ENCODE data around the gene PDXP.

The PDXP gene

DNA sequence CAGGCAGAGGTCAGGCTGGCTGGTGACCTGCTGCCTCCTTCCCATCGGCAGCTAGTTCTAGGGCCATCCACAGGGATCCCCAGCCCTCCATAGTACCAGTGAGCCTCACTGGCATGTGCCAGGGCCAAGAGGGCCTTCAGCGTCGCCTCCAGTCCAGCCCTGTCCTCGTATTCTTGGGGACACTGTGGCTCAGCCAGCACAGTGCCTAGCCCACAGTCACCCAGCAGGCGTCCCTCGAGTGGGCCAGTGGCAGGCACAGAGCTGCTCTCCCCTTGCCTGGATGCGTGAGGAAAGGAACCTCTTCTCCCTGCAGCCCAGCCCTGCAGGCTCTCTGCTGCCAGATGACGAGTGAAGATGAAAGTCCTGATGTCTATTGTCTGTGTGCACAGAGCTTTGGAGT lies 29.7 kb upstream of the PDXP start:
- FAIRE-seq: no peak
- no peak for DNase-seq (ENCODE audit: insufficient read length, low spot score)

DNA sequence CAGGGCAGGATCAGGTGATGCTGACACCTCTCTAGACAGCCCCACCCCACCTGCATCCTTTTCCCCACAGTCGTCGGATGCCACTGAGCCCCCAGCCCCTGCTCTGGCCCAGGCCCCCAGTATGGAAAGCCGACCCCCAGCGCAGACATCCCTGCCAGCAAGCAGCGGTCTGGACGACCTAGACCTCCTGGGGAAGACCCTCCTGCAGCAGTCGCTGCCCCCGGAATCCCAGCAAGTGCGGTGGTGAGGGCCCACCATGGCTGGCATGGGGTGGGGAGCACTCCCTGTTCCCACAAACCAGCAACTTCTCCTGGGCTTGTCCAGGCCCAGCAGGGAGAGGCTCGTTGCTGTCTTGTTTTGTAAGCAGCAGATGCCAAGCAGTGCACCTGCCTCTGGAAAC lies 28.6 kb upstream of the PDXP start:
- FAIRE-seq: no peak
- TF ChIP-seq, protein P1, sequence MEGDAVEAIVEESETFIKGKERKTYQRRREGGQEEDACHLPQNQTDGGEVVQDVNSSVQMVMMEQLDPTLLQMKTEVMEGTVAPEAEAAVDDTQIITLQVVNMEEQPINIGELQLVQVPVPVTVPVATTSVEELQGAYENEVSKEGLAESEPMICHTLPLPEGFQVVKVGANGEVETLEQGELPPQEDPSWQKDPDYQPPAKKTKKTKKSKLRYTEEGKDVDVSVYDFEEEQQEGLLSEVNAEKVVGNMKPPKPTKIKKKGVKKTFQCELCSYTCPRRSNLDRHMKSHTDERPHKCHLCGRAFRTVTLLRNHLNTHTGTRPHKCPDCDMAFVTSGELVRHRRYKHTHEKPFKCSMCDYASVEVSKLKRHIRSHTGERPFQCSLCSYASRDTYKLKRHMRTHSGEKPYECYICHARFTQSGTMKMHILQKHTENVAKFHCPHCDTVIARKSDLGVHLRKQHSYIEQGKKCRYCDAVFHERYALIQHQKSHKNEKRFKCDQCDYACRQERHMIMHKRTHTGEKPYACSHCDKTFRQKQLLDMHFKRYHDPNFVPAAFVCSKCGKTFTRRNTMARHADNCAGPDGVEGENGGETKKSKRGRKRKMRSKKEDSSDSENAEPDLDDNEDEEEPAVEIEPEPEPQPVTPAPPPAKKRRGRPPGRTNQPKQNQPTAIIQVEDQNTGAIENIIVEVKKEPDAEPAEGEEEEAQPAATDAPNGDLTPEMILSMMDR (IDR thresholded peaks at IDR 0.05; ENCODE audit: insufficient read depth, missing control alignments): no peak
- no peak for DNase-seq (ENCODE audit: insufficient read length, low spot score)

More for the DNA sequence above, 29.7 kb upstream of the PDXP start:
- TF ChIP-seq, protein P1 (IDR thresholded peaks at IDR 0.05; ENCODE audit: insufficient read depth, missing control alignments): no peak

DNA sequence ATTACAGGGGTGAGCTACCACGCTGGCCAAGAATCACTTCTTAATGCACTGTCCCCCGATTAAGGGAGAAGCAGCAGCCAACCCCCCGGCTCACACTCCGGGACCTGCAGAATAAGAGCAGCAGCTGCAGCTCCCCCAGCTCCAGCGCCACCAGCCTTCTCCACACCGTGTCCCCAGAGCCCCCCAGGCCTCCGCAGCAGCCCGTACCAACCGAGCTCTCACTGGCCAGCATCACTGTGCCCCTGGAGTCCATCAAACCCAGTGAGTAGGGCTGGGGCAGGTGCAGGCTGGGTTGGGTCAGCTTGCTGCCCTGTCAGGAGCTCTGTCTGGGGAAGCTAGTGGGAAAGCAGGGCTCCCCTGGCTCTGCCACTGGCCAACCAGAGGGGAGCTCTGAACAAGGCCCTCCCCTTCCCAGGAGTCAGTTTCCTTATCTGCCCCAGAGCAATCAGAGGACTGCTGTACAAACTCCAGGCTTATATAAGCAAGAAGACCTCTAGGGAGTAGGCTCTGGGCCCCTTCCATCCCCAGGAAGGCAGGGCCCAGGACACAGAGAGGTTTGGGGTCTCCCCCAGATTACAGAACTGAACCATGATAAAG lies 27.6 kb upstream of the PDXP start:
- FAIRE-seq (no peak), DNase-seq (ENCODE audit: insufficient read length, low spot score) (no peak)
- TF ChIP-seq, protein P1 (IDR thresholded peaks at IDR 0.05; ENCODE audit: insufficient read depth, missing control alignments): no peak

DNA sequence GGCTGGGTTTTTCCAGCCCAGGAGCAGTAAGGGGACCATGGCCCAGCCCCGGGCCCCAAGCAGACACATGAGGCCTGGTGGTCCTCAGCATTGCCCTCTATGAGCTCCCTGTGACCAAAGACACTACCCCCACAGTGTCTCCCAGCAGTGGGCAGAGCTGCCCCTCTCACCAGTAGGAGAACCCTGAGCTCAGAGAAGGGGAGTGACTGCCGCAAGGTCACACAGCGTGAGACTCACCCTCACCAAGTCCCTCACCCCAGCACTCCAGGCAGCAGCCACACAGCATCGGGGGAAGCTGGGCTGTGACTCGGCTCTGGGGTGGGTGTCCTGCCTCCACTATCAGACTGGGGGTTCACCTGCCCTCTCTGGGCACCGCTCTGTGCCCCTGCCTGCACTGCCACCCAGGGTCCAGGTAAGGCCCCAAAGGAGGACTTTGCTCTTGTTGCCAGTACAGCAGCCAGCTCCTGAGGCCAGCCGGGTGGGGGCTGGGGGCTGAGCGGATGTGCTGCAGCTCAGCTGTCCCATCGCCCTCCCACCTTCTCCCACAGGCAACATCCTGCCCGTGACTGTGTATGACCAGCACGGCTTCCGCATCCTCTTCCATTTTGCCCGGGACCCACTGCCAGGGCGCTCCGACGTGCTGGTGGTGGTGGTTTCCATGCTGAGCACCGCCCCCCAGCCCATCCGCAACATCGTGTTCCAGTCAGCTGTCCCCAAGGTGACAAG lies 26.9 kb upstream of the PDXP start:
- TF ChIP-seq, protein P1 (IDR thresholded peaks at IDR 0.05; ENCODE audit: insufficient read depth, missing control alignments): no peak
- no peak for FAIRE-seq

DNA sequence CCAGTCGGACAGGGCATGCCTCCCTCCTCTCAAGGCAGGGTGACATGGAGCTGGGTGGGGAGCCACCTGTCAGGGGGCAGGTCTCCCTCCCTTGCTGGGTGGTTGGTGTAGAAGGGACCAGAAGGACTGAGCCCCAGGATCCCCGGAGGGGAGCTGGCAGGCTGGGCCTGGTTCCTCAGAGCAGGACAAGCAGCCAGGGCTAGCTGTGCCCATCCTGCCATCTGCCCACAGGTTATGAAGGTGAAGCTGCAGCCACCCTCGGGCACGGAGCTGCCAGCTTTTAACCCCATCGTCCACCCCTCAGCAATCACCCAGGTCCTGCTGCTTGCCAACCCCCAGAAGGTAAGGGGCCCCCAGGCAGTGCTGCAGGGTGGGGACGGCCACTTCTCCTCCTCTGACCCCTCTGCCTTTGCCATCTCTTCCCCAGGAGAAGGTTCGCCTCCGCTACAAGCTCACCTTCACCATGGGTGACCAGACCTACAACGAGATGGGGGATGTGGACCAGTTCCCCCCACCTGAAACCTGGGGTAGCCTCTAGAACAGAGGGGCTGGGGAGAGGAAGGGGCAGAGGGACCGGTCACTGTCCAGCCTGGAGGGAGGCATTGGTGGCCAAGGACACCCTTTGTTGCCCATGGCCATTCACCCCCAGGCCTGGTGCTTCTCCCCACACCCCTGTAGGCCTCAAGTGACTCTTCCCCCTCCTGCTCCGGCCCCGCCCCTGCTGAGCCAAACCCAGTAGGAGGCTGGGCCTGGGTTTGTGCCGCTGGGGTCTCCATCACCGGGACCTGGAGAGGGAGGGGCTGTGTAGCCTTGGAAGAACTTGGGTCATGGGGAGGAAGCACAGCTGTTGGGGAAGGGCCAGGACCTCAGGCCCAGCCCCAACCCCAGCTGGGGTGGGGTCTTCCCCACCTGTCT lies 26.1 kb upstream of the PDXP start:
- no peak for DNase-seq (ENCODE audit: insufficient read length, low spot score)
- no peak for FAIRE-seq
- TF ChIP-seq, protein P1 (IDR thresholded peaks at IDR 0.05; ENCODE audit: insufficient read depth, missing control alignments): no peak

More for the DNA sequence above, 26.9 kb upstream of the PDXP start:
- no peak for DNase-seq (ENCODE audit: insufficient read length, low spot score)

DNA sequence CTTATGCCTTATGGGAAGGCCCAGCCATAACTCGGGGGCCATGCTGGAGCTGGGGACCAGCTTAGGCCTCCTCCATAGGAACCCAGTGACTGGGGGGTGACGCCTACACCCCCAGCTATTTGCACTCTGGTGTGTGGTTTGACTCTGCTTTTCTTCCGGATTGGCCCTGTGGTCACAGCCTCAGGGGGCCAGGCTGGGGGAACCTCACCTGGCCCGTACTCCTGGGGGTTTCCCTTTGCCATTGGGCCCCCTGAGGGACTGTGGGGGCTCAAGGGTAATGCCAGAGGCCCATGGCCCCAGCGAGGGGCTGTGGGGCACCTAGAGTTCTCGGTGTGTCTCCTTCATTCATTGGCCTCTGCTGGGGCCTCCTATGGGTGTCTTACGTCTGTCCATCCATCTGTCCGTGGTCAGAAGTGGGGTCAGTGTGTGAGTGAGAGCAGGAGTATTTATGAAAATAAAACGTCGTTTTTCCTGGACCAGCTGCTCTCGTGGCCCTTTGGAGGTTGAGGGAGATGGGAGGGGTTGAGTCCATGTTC lies 25.4 kb upstream of the PDXP start:
- TF ChIP-seq, protein P1 (IDR thresholded peaks at IDR 0.05; ENCODE audit: insufficient read depth, missing control alignments): no peak
- DNase-seq (ENCODE audit: insufficient read length, low spot score): no peak
- FAIRE-seq: no peak

Measured in D721Med (cell line).